ENCODE data around the gene KCNK16. TPM values are rescaled to one million over a fixed set of nuclear protein-coding genes. Genes with fewer than 3 reads are reported as not detected.

The KCNK16 gene
- polyA plus RNA-seq (2013): not detected in 2 replicates

- Histone ChIP-seq H2AK5ac (ENCODE audit: low read length) (no peak within 1 kb of the TSS), H4K12ac (ENCODE audit: low read depth, low read length) (no peak within 1 kb of the TSS), H3K79me1 (ENCODE audit: low read length) (no peaks in the 10 kb centered on the region), H3K9ac (ENCODE audit: low read length) (no peak within 1 kb of the TSS), H4K91ac (ENCODE audit: low read depth, low read length) (no peak within 1 kb of the TSS), H2BK120ac (ENCODE audit: insufficient read depth, low read length, poor library complexity) (no peak within 1 kb of the TSS), H3K4me3 (ENCODE audit: low read depth, low read length) (no peak within 1 kb of the TSS), H3K14ac (ENCODE audit: low read length) (no peak within 1 kb of the TSS), H2BK5ac (ENCODE audit: low read depth, low read length, poor library complexity) (no peak within 1 kb of the TSS), H3K4ac (ENCODE audit: low read depth, low read length) (no peak within 1 kb of the TSS), H4K8ac (ENCODE audit: low read depth, low read length) (no peak within 1 kb of the TSS), H3K9me3 (ENCODE audit: insufficient read depth, low read depth, low read length) (peaks cover 5% of the 10 kb centered on the region), H2AFZ (ENCODE audit: insufficient read depth, low read length, poor library complexity) (no peak within 1 kb of the TSS), H3K36me3 (ENCODE audit: control insufficient read depth in 1 of 2, insufficient read depth in 2 of 2, low read length in 2 of 2) (no peaks in the 10 kb centered on the region), H3K4me1 (ENCODE audit: control insufficient read depth in 1 of 2, insufficient read depth in 2 of 2, low read length in 2 of 2) (no peaks in the 10 kb centered on the region), H3K27ac (ENCODE audit: low read depth, low read length) (no peak within 1 kb of the TSS), H3K23ac (ENCODE audit: low read length) (no peak within 1 kb of the TSS), H3K4me2 (ENCODE audit: low read length) (no peak within 1 kb of the TSS), H2BK12ac (ENCODE audit: low read length) (no peak within 1 kb of the TSS), H3K79me2 (ENCODE audit: control insufficient read depth, insufficient read depth, low read length, poor library complexity) (no peaks in the 10 kb centered on the region), H3K18ac (ENCODE audit: low read length) (no peak within 1 kb of the TSS), H3K27me3 (ENCODE audit: insufficient read depth, low read length) (no peaks in the 10 kb centered on the region)
- WGBS (ENCODE audit: extremely low coverage, insufficient coverage, insufficient read length): no CpG with 5 or more reads among the region's 11 CpGs
- no peak for DNase-seq
Observed at GRCh38 chr6:39322306-39322850, at the start of gene KCNK16. KCNK16 (minus strand) TSS chr6:39322702; CDS start chr6:39322540, 162 bp downstream.

GRCh38 chr6:39370390-39370789, 47.9 kb upstream of the KCNK16 start:
- WGBS (ENCODE audit: extremely low coverage, insufficient coverage, insufficient read length): no CpG with 5 or more reads among the region's 3 CpGs
- Histone ChIP-seq H3K4me1 (ENCODE audit: control insufficient read depth in 1 of 2, insufficient read depth in 2 of 2, low read length in 2 of 2) (no peaks in the 10 kb centered on the region), H2AK5ac (ENCODE audit: low read length) (no peak overlapping the region), H2BK12ac (ENCODE audit: low read length) (no peak overlapping the region), H3K18ac (ENCODE audit: low read length) (no peak overlapping the region), H2AFZ (ENCODE audit: insufficient read depth, low read length, poor library complexity) (no peak overlapping the region), H3K4me3 (ENCODE audit: low read depth, low read length) (no peak overlapping the region), H3K4ac (ENCODE audit: low read depth, low read length) (no peak overlapping the region), H3K14ac (ENCODE audit: low read length) (no peak overlapping the region), H4K12ac (ENCODE audit: low read depth, low read length) (no peak overlapping the region), H3K4me2 (ENCODE audit: low read length) (no peak overlapping the region), H3K36me3 (ENCODE audit: control insufficient read depth in 1 of 2, insufficient read depth in 2 of 2, low read length in 2 of 2) (no peaks in the 10 kb centered on the region), H4K91ac (ENCODE audit: low read depth, low read length) (no peak overlapping the region), H3K27ac (ENCODE audit: low read depth, low read length) (no peak overlapping the region), H4K8ac (ENCODE audit: low read depth, low read length) (no peak overlapping the region), H3K79me1 (ENCODE audit: low read length) (no peaks in the 10 kb centered on the region), H3K27me3 (ENCODE audit: insufficient read depth, low read length) (no peaks in the 10 kb centered on the region), H3K79me2 (ENCODE audit: control insufficient read depth, insufficient read depth, low read length, poor library complexity) (no peaks in the 10 kb centered on the region), H3K9me3 (ENCODE audit: insufficient read depth, low read depth, low read length) (peaks cover 2% of the 10 kb centered on the region), H2BK120ac (ENCODE audit: insufficient read depth, low read length, poor library complexity) (no peak overlapping the region), H3K9ac (ENCODE audit: low read length) (no peak overlapping the region), H2BK5ac (ENCODE audit: low read depth, low read length, poor library complexity) (no peak overlapping the region), H3K23ac (ENCODE audit: low read length) (no peak overlapping the region)
- no peak for DNase-seq

GRCh38 chr6:39369987-39370386, 47.5 kb upstream of the KCNK16 start:
- Histone ChIP-seq H3K36me3 (ENCODE audit: control insufficient read depth in 1 of 2, insufficient read depth in 2 of 2, low read length in 2 of 2) (no peaks in the 10 kb centered on the region), H2BK12ac (ENCODE audit: low read length) (no peak overlapping the region), H4K12ac (ENCODE audit: low read depth, low read length) (no peak overlapping the region), H3K27me3 (ENCODE audit: insufficient read depth, low read length) (no peaks in the 10 kb centered on the region), H3K9ac (ENCODE audit: low read length) (no peak overlapping the region), H2BK120ac (ENCODE audit: insufficient read depth, low read length, poor library complexity) (no peak overlapping the region), H3K4ac (ENCODE audit: low read depth, low read length) (no peak overlapping the region), H3K27ac (ENCODE audit: low read depth, low read length) (no peak overlapping the region), H3K18ac (ENCODE audit: low read length) (no peak overlapping the region), H4K8ac (ENCODE audit: low read depth, low read length) (no peak overlapping the region), H3K4me2 (ENCODE audit: low read length) (no peak overlapping the region), H3K79me2 (ENCODE audit: control insufficient read depth, insufficient read depth, low read length, poor library complexity) (no peaks in the 10 kb centered on the region), H3K4me1 (ENCODE audit: control insufficient read depth in 1 of 2, insufficient read depth in 2 of 2, low read length in 2 of 2) (no peaks in the 10 kb centered on the region), H4K91ac (ENCODE audit: low read depth, low read length) (no peak overlapping the region), H3K9me3 (ENCODE audit: insufficient read depth, low read depth, low read length) (peaks cover 2% of the 10 kb centered on the region), H3K79me1 (ENCODE audit: low read length) (no peaks in the 10 kb centered on the region), H3K14ac (ENCODE audit: low read length) (no peak overlapping the region), H2BK5ac (ENCODE audit: low read depth, low read length, poor library complexity) (no peak overlapping the region), H2AK5ac (ENCODE audit: low read length) (no peak overlapping the region), H3K23ac (ENCODE audit: low read length) (no peak overlapping the region), H2AFZ (ENCODE audit: insufficient read depth, low read length, poor library complexity) (no peak overlapping the region), H3K4me3 (ENCODE audit: low read depth, low read length) (no peak overlapping the region)
- no CpG with 5 or more reads among the region's 1 CpG for WGBS (ENCODE audit: extremely low coverage, insufficient coverage, insufficient read length)
- no peak for DNase-seq

- H3K27ac ChIP-seq (ENCODE audit: low read depth, low read length): no peak overlapping the region
- no peak overlapping the region for H3K18ac ChIP-seq (ENCODE audit: low read length)
- H4K91ac ChIP-seq (ENCODE audit: low read depth, low read length): no peak overlapping the region
- H2BK5ac ChIP-seq (ENCODE audit: low read depth, low read length, poor library complexity): no peak overlapping the region
- H3K36me3 ChIP-seq (ENCODE audit: control insufficient read depth in 1 of 2, insufficient read depth in 2 of 2, low read length in 2 of 2): no peaks in the 10 kb centered on the region
- no peaks in the 10 kb centered on the region for H3K4me1 ChIP-seq (ENCODE audit: control insufficient read depth in 1 of 2, insufficient read depth in 2 of 2, low read length in 2 of 2)
- H3K4me3 ChIP-seq (ENCODE audit: low read depth, low read length): no peak overlapping the region
- WGBS (ENCODE audit: extremely low coverage, insufficient coverage, insufficient read length): no CpG with 5 or more reads among the region's 3 CpGs
- no peaks in the 10 kb centered on the region for H3K27me3 ChIP-seq (ENCODE audit: insufficient read depth, low read length)
- no peak overlapping the region for H2BK12ac ChIP-seq (ENCODE audit: low read length)
- H2BK120ac ChIP-seq (ENCODE audit: insufficient read depth, low read length, poor library complexity): no peak overlapping the region
- H3K9me3 ChIP-seq (ENCODE audit: insufficient read depth, low read depth, low read length): peaks cover 2% of the 10 kb centered on the region
- H2AFZ ChIP-seq (ENCODE audit: insufficient read depth, low read length, poor library complexity): no peak overlapping the region
- H3K79me2 ChIP-seq (ENCODE audit: control insufficient read depth, insufficient read depth, low read length, poor library complexity): no peaks in the 10 kb centered on the region
- no peak overlapping the region for H4K8ac ChIP-seq (ENCODE audit: low read depth, low read length)
- DNase-seq: no peak
- no peak overlapping the region for H3K14ac ChIP-seq (ENCODE audit: low read length)
- no peaks in the 10 kb centered on the region for H3K79me1 ChIP-seq (ENCODE audit: low read length)
- H3K9ac ChIP-seq (ENCODE audit: low read length): no peak overlapping the region
- no peak overlapping the region for H2AK5ac ChIP-seq (ENCODE audit: low read length)
- H3K4ac ChIP-seq (ENCODE audit: low read depth, low read length): no peak overlapping the region
- H3K4me2 ChIP-seq (ENCODE audit: low read length): no peak overlapping the region
- H4K12ac ChIP-seq (ENCODE audit: low read depth, low read length): no peak overlapping the region
- H3K23ac ChIP-seq (ENCODE audit: low read length): no peak overlapping the region
Observed at GRCh38 chr6:39367700-39368099, 45.2 kb upstream of the KCNK16 start.

Measured in trophoblast cell (in vitro differentiated cells and primary cell).